ENCODE measurements around the gene FHIT.
A peak's percentile ranks its signal among the peaks of the same experiment; 100 is the strongest.

The FHIT gene

GRCh38 chr3:60010781-60011180, 1240.5 kb downstream of the FHIT start:
- peak in 2 of 3 experiments; percentile 28 to 29 for DNase-seq (ENCODE audit: low read depth in 3 of 3)

GRCh38 chr3:60009931-60010478, 1241.2 kb downstream of the FHIT start:
- DNase-seq (ENCODE audit: low read depth in 3 of 3) = no peak

GRCh38 chr3:60001369-60001768, 1249.9 kb downstream of the FHIT start:
- DNase-seq (ENCODE audit: low read depth in 3 of 3) = no peak

- no peak for DNase-seq (ENCODE audit: low read depth in 3 of 3)
Observed at GRCh38 chr3:60000311-60001105, 1250.7 kb downstream of the FHIT start.

GRCh38 chr3:59998058-59998457, 1253.2 kb downstream of the FHIT start:
- no peak for DNase-seq (ENCODE audit: low read depth in 3 of 3)

GRCh38 chr3:59997583-59997982, 1253.7 kb downstream of the FHIT start:
- no peak for DNase-seq (ENCODE audit: low read depth in 3 of 3)

- no peak for DNase-seq (ENCODE audit: low read depth in 3 of 3)
Observed at GRCh38 chr3:59996056-59996455, 1255.2 kb downstream of the FHIT start.

GRCh38 chr3:59995563-59995962, 1255.7 kb downstream of the FHIT start:
- no peak for DNase-seq (ENCODE audit: low read depth in 3 of 3)

GRCh38 chr3:59994732-59995304, 1256.4 kb downstream of the FHIT start:
- no peak for DNase-seq (ENCODE audit: low read depth in 3 of 3)

GRCh38 chr3:59992578-59992977, 1258.7 kb downstream of the FHIT start:
- DNase-seq (ENCODE audit: low read depth in 3 of 3) = no peak

- no peak for DNase-seq (ENCODE audit: low read depth in 3 of 3)
Observed at GRCh38 chr3:59990915-59991314, 1260.3 kb downstream of the FHIT start.

GRCh38 chr3:59982510-59982909, 1268.7 kb downstream of the FHIT start:
- DNase-seq (ENCODE audit: low read depth in 3 of 3) = no peak

- DNase-seq (ENCODE audit: low read depth in 3 of 3) = no peak
Observed at GRCh38 chr3:59981377-59981776, 1269.9 kb downstream of the FHIT start.

GRCh38 chr3:59980576-59980975, 1270.7 kb downstream of the FHIT start:
- no peak for DNase-seq (ENCODE audit: low read depth in 3 of 3)

GRCh38 chr3:59979542-59979941, 1271.7 kb downstream of the FHIT start:
- no peak for DNase-seq (ENCODE audit: low read depth in 3 of 3)

GRCh38 chr3:59978979-59979378, 1272.3 kb downstream of the FHIT start:
- no peak for DNase-seq (ENCODE audit: low read depth in 3 of 3)

GRCh38 chr3:59970796-59971195, 1280.5 kb downstream of the FHIT start:
- DNase-seq (ENCODE audit: low read depth in 3 of 3) = no peak

GRCh38 chr3:59970376-59970775, 1280.9 kb downstream of the FHIT start:
- no peak for DNase-seq (ENCODE audit: low read depth in 3 of 3)

- no peak for DNase-seq (ENCODE audit: low read depth in 3 of 3)
Observed at GRCh38 chr3:59968513-59969045, 1282.7 kb downstream of the FHIT start.

GRCh38 chr3:59963676-59964075, 1287.6 kb downstream of the FHIT start:
- no peak for DNase-seq (ENCODE audit: low read depth in 3 of 3)

GRCh38 chr3:59957150-59957549, 1294.1 kb downstream of the FHIT start:
- DNase-seq (ENCODE audit: low read depth in 3 of 3) = no peak

- no peak for DNase-seq (ENCODE audit: low read depth in 3 of 3)
Observed at GRCh38 chr3:59953104-59953503, 1298.1 kb downstream of the FHIT start.

- DNase-seq (ENCODE audit: low read depth in 3 of 3) = no peak
Observed at GRCh38 chr3:59949311-59949710, 1301.9 kb downstream of the FHIT start.

Data from stimulated activated CD4-positive, alpha-beta T cell treated with anti-CD3 and anti-CD28 coated beads, TNF-alpha, amount 100 ng/mL, for 4 hours (primary cell).